Activated CD8-positive, alpha-beta T cell treated with anti-CD3 and anti-CD28 coated beads for 36 hours (primary cell): ENCODE data around the gene PACSIN1. TPM values are rescaled to one million over a fixed set of nuclear protein-coding genes. Genes with fewer than 3 reads are reported as not detected.

Source experiments
- ATAC-seq: fragments of 200-7000 bp; cut with Tn5 transposase; one replicate; pipeline ENCODE4 v1.10.0; 2021; ENCODE audit warnings: mild to moderate bottlenecking, moderate library complexity
- CTCF ChIA-PET: fragments of 350-600 bp; sonication (Branson Sonifier 250); formaldehyde crosslinking; loops from one replicate; lab custom pipeline; 2021; ENCODE audit warnings: antibody characterized with exemption; lab: Charles Lee
- POLR2A ChIA-PET: fragments of 350-600 bp; sonication (Branson Sonifier 250); formaldehyde crosslinking; loops from one replicate; lab custom pipeline; 2021; ENCODE audit warnings: antibody characterized with exemption; lab: Charles Lee
- DNase-seq: peaks from one replicate; pipeline ENCODE4 v3.0.0-alpha.2; 2020
- H3K27ac Mint-ChIP-seq: one replicate; pipeline ENCODE4 v1.8.0; 2021; ENCODE audit warnings: mild to moderate bottlenecking, mixed read lengths
- H3K27me3 Mint-ChIP-seq: one replicate; pipeline ENCODE4 v1.8.0; 2021; ENCODE audit warnings: mixed read lengths
- H3K36me3 Mint-ChIP-seq: one replicate; pipeline ENCODE4 v1.8.0; 2021; ENCODE audit warnings: low read depth, mixed read lengths
- H3K4me1 Mint-ChIP-seq: one replicate; pipeline ENCODE4 v1.8.0; 2021; ENCODE audit warnings: low read depth, mixed read lengths
- H3K4me3 Mint-ChIP-seq: one replicate; pipeline ENCODE4 v1.8.0; 2021; ENCODE audit warnings: mild to moderate bottlenecking, moderate library complexity, mixed read lengths
- H3K9me3 Mint-ChIP-seq: one replicate; pipeline ENCODE4 v1.8.0; 2021; ENCODE audit warnings: mixed read lengths
- intact Hi-C: fragments of 100-400 bp; cut with micrococcal nuclease; formaldehyde crosslinking; loops from one replicate; pipeline ENCODE4 v1.10.0; 2022
- total RNA-seq, 2 experiments: library from RNA; stranded (reverse); gene quantifications; one replicate each; pipeline ENCODE4 v1.2.3, GENCODE V29; 2021
- TF ChIP-seq, protein P1 (sequence below): fragments of 200-600 bp; IDR thresholded peaks from one replicate; pipeline ENCODE4 v1.8.0; 2022; ENCODE audit warnings: antibody characterized with exemption, mild to moderate bottlenecking

Gene PACSIN1
- total RNA-seq, 2 experiments from 2014 or later, result 0.47 to 0.51 TPM

DNA sequence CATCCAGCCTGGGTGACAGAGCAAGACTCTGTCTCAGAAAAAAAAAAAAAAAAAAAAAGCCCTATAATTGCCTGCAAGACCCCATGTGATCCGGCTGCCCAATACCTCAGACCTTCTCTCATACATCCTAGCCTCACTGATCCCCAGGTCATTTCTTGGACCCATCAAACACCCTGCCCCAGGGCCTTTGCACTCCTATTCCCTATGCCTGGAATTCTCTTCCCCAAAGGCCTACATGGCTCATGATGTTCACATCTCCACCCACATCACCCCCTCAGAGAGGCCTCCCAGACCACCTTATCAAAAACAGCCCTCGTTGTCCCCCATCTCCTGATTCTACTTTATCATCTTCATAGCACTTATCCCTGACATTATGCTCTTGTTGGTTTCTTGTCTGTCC is 8.9 kb downstream of the PACSIN1 start:
- ATAC-seq (no peak), DNase-seq (no peak)
- POLR2A ChIA-PET, result no interaction called here
- Mint-ChIP-seq H3K4me3 (no peak overlapping the region), H3K27ac (no peak overlapping the region), H3K27me3 (no peaks in the 10 kb centered on the region), H3K9me3 (no peaks in the 10 kb centered on the region), H3K4me1 (no peaks in the 10 kb centered on the region), H3K36me3 (no peaks in the 10 kb centered on the region)
- intact Hi-C loops, result no loop called here
- CTCF ChIA-PET, result interaction anchor here (2.7 kb wide), 1 partner anchor 134 kb away, joined by 11 read pairs; no protein-coding TSS in a partner anchor
- TF ChIP-seq, protein P1, sequence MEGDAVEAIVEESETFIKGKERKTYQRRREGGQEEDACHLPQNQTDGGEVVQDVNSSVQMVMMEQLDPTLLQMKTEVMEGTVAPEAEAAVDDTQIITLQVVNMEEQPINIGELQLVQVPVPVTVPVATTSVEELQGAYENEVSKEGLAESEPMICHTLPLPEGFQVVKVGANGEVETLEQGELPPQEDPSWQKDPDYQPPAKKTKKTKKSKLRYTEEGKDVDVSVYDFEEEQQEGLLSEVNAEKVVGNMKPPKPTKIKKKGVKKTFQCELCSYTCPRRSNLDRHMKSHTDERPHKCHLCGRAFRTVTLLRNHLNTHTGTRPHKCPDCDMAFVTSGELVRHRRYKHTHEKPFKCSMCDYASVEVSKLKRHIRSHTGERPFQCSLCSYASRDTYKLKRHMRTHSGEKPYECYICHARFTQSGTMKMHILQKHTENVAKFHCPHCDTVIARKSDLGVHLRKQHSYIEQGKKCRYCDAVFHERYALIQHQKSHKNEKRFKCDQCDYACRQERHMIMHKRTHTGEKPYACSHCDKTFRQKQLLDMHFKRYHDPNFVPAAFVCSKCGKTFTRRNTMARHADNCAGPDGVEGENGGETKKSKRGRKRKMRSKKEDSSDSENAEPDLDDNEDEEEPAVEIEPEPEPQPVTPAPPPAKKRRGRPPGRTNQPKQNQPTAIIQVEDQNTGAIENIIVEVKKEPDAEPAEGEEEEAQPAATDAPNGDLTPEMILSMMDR, result no peak

DNA sequence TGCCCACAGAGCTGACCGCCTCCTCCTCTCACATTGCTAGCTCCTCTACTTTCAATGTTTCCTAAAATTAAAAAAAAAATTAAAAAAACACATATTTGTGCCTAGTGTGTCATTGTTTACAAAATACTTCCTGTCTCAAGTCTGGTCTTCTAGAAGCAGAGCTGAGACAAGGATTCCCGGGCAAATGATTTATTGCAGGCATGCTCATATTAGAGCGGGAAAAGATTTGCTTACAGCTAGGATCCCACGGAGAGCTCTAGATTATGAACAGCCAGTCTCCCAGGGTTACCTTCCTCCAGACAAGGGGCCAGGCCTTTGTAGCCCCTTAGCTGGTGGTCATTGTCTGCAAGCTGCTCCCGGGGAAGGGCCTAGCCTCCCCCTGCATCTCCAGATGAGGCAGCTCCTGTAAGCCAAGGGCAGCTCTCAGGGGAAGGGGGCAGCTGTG is 9.4 kb downstream of the PACSIN1 start:
- ChIA-PET CTCF (interaction anchor here (0.7 to 2.7 kb wide), 3 partner anchors 127 to 224 kb away, joined by 3 to 11 read pairs (median 5); no protein-coding TSS in a partner anchor), POLR2A (no interaction called here)
- Mint-ChIP-seq H3K4me1 (no peaks in the 10 kb centered on the region), H3K9me3 (no peaks in the 10 kb centered on the region), H3K4me3 (no peak overlapping the region), H3K27me3 (no peaks in the 10 kb centered on the region), H3K27ac (no peak overlapping the region), H3K36me3 (no peaks in the 10 kb centered on the region)
- intact Hi-C loops, result no loop called here
- DNase-seq (no peak), ATAC-seq (no peak)
- TF ChIP-seq, protein P1, result no peak

DNA sequence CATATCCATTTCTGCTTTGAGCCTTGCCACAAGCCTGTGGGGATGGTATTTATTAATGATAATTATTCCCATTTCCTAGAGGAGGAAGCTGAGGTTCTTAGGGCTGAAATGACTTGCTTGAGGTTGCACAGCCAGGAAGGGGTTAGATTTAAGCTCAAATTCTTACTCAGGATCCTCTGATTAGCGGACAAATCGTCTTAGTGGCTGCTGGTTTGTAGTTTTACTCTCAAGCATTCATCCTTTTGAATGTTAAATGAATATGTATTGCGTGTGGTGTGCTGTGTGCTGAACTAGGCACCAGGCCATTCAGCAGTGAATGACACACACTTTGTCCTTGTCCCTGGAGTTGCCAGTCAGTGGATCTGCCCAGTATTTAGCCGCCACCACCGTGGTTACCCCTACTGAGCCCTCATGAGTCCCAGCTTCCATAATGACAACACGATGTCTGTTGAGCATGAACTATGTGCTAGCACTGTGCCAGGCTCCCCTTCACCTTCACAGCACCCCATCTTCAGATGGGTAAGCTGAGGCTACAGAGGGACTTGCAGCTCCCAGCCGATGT is 10.0 kb downstream of the PACSIN1 start:
- CTCF ChIA-PET, result interaction anchor here (0.7 to 2.7 kb wide), 4 partner anchors 127 to 224 kb away, joined by 3 to 11 read pairs (median 5); no protein-coding TSS in a partner anchor
- H3K4me3 Mint-ChIP-seq, result no peak overlapping the region
- DNase-seq (no peak), ATAC-seq (no peak)
- H3K9me3 Mint-ChIP-seq, result no peaks in the 10 kb centered on the region
- no peaks in the 10 kb centered on the region for H3K4me1 Mint-ChIP-seq
- POLR2A ChIA-PET, result no interaction called here
- no peaks in the 10 kb centered on the region for H3K36me3 Mint-ChIP-seq
- intact Hi-C loops, result no loop called here
- no peak overlapping the region for H3K27ac Mint-ChIP-seq
- TF ChIP-seq, protein P1, result no peak
- H3K27me3 Mint-ChIP-seq, result no peaks in the 10 kb centered on the region

DNA sequence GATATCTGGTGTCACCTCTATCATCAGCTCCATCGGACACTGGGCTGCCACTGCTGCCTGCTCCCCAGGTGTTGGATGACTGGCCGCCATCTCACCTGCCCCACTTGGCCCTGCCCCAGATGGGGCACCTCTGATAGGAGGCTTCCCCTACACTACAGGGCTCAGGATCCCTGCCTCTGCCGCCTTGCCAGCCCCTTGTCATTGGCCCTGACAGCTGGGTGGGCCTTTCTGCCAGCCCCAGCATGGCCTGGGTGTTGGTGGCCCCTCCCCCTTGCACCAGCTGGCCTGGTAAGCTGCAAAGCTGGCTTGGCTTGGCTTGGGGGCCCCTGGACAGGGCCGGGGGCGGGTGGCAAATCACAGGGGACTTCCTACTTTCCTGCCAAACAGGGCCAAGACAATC is 10.6 kb downstream of the PACSIN1 start:
- Mint-ChIP-seq H3K4me1 (no peaks in the 10 kb centered on the region), H3K27ac (no peak overlapping the region), H3K4me3 (no peak overlapping the region), H3K36me3 (no peaks in the 10 kb centered on the region), H3K9me3 (no peaks in the 10 kb centered on the region), H3K27me3 (no peaks in the 10 kb centered on the region)
- ATAC-seq, result no peak
- ChIA-PET CTCF (interaction anchor here (1.2 to 2.7 kb wide), 2 partner anchors 132 to 134 kb away, joined by 5 to 11 read pairs; no protein-coding TSS in a partner anchor), POLR2A (no interaction called here)
- intact Hi-C loops, result no loop called here
- TF ChIP-seq, protein P1, result no peak
- DNase-seq, result no peak

DNA sequence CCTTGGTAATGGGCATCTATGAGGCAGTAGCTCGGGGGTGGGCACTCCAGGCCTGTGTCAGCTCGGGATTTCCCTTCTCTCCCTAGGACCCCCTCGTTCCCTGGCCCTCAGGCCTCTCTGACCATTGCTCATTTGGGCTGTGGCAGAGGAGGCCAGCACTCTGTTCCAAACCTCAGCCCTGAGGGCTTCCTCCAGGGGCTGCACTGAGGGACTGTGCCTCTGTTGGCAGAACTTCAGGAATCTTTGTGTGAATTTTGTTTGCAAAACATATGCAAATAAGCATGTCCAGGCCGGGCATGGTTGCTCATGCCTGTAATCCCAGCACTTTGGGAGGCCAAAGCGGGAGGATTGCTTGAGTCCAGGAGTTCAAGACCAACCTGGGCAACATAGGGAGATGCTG is 11.0 kb downstream of the PACSIN1 start:
- DNase-seq, result no peak
- POLR2A ChIA-PET, result interaction anchor here (1.2 kb wide), 1 partner anchor 15 kb away, joined by 4 read pairs; no protein-coding TSS in a partner anchor
- intact Hi-C loops, result no loop called here
- CTCF ChIA-PET, result interaction anchor here (1.2 kb wide), 1 partner anchor 133 kb away, joined by 5 read pairs; no protein-coding TSS in a partner anchor
- Mint-ChIP-seq H3K4me1 (no peaks in the 10 kb centered on the region), H3K4me3 (no peak overlapping the region), H3K9me3 (no peaks in the 10 kb centered on the region), H3K36me3 (no peaks in the 10 kb centered on the region), H3K27ac (no peak overlapping the region), H3K27me3 (no peaks in the 10 kb centered on the region)
- TF ChIP-seq, protein P1, result no peak
- ATAC-seq, result no peak
